HepG2 (cell line): ENCODE data around the gene SFTA2.

ENCODE experiments used
- ARNTL ChIP-seq: sonication (generic); formaldehyde crosslinking; IDR thresholded peaks from 2 replicates; pipeline ENCODE4 v1.4.0; 2020; ENCODE audit warnings: mild to moderate bottlenecking, missing genetic modification reagents
- CHD4 ChIP-seq: fragments of 200-600 bp; sonication (generic); IDR thresholded peaks from 2 replicates; pipeline ENCODE4 v1.7.0; 2017; ENCODE audit warnings: mild to moderate bottlenecking, low read length, borderline replicate concordance
- EP300 ChIP-seq, 3 experiments: sonication (generic) in 1 of 3; formaldehyde crosslinking in 1 of 3; IDR thresholded peaks; 2 replicates each; pipeline versions ENCODE4 v1.5.1 to v1.6.1; 2011 to 2020; ENCODE audit warnings: low read depth in 2 of 3, low read length in 2 of 3, borderline replicate concordance in 1 of 3, improper control_type of control experiment in 1 of 3, mild to moderate bottlenecking in 1 of 3, missing genetic modification reagents in 1 of 3, moderate library complexity in 1 of 3
- POLR2AphosphoS5 ChIP-seq: IDR thresholded peaks from 2 replicates; pipeline ENCODE4 v1.6.1; 2012; ENCODE audit warnings: low read depth, low read length
- RERE ChIP-seq: IDR thresholded peaks from 2 replicates; pipeline ENCODE4 v1.6.1; 2016; ENCODE audit warnings: low read depth, missing genetic modification reagents, missing compliant biosample characterization
- STAT5B ChIP-seq: sonication (generic); formaldehyde crosslinking; IDR thresholded peaks from 2 replicates; pipeline ENCODE4 v1.4.0; 2020; ENCODE audit warnings: missing genetic modification reagents

GRCh38 chr6:30882204-30882758 lies 49.7 kb downstream of the SFTA2 start:
- no peak for TF ChIP-seq POLR2AphosphoS5
- no peak for TF ChIP-seq STAT5B (CRISPR knock-in tag)
- no peak for TF ChIP-seq CHD4
- no peak for TF ChIP-seq EP300 (IDR thresholded peaks at IDR 0.05; ENCODE audit: low read depth in 2 of 2, low read length in 2 of 2)
- TF ChIP-seq EP300 (CRISPR knock-in tag; IDR thresholded peaks at IDR 0.05; ENCODE audit: borderline replicate concordance), result no peak
- no peak for TF ChIP-seq ARNTL (CRISPR knock-in tag)
- TF ChIP-seq RERE (CRISPR knock-in tag), result no peak
